GM19239 (cell line): Measurements from ENCODE around the gene UNG.

ENCODE experiments used
- DNase-seq: peaks from one replicate; pipeline ENCODE4 v3.0.0; 2011; ENCODE audit warnings: low spot score; ENCODE audit not compliant: insufficient read length
- FAIRE-seq: peaks from 2 replicates; lab custom pipeline; 2011; peaks lifted over from hg19 to GRCh38; lab: Jason Lieb, UNC

UNG gene

GRCh38 chr12:109151457-109151856 is 54.1 kb downstream of the UNG start:
- FAIRE-seq (no peak), DNase-seq (no peak)

- DNase-seq (no peak), FAIRE-seq (no peak)
These were observed 56.5 kb downstream of the UNG start for GRCh38 chr12:109153821-109154441.

GRCh38 chr12:109154451-109155438 is 57.3 kb downstream of the UNG start:
- DNase-seq (peak; percentile 80), FAIRE-seq (peak; percentile 18)

GRCh38 chr12:109156036-109156435 is 58.6 kb downstream of the UNG start:
- DNase-seq (no peak), FAIRE-seq (no peak)

- no peak for FAIRE-seq
- no peak for DNase-seq
These were observed 59.2 kb downstream of the UNG start for GRCh38 chr12:109156586-109156985.

- no peak for FAIRE-seq
- no peak for DNase-seq
These were observed 60.6 kb downstream of the UNG start for GRCh38 chr12:109157986-109158385.

GRCh38 chr12:109160433-109160832 is 63.0 kb downstream of the UNG start:
- DNase-seq (no peak), FAIRE-seq (no peak)
